Ascending aorta (tissue), 2 donors: Measurements from ENCODE around the gene POU5F1. TPM values are rescaled to one million over a fixed set of nuclear protein-coding genes. Genes with fewer than 3 reads are reported as not detected.

Experiments used
- DNase-seq, 2 donors: peaks; one replicate each; pipeline ENCODE4 v3.0.0-alpha.2; 2019; ENCODE audit warnings: low spot score in 2 of 2
- H3K27ac ChIP-seq, 2 donors: fragments of 200-600 bp; sonication (generic); one replicate each; pipeline ENCODE4 v1.5.1; 2016 to 2017; ENCODE audit warnings: mild to moderate bottlenecking in 1 of 2
- H3K27me3 ChIP-seq: fragments of 200-600 bp; sonication (generic); one replicate; pipeline ENCODE4 v1.5.1; 2017
- H3K36me3 ChIP-seq, 2 donors: fragments of 200-600 bp; sonication (generic); one replicate each; pipeline ENCODE4 v1.5.1; 2016
- H3K4me1 ChIP-seq, 2 donors: fragments of 200-600 bp; sonication (generic); one replicate each; pipeline ENCODE4 v1.5.1; 2016 to 2017; ENCODE audit warnings: mild to moderate bottlenecking in 1 of 2
- H3K4me3 ChIP-seq, 2 donors: fragments of 200-600 bp; sonication (generic); one replicate each; pipeline ENCODE4 v1.5.1; 2016 to 2017; ENCODE audit warnings: mild to moderate bottlenecking in 1 of 2
- H3K9me3 ChIP-seq, 2 donors: fragments of 200-600 bp; sonication (generic); one replicate each; pipeline ENCODE4 v1.5.1; 2016
- intact Hi-C: fragments of 100-400 bp; cut with DNase I; formaldehyde crosslinking; loops from one replicate; pipeline ENCODE4 v1.15.1; 2023
- total RNA-seq: library from RNA; depleted of rRNA; stranded (reverse); fragments of >200 nt; gene quantifications from one replicate; pipeline ENCODE4 v1.1.0, GENCODE V29; 2016
- TF ChIP-seq, protein P1 (sequence below), 3 experiments: fragments of 200-600 bp in 2 of 3; fragments of 450-650 bp in 1 of 3; sonication (generic) in 2 of 3; IDR thresholded peaks; one replicate each; pipeline ENCODE4 v1.5.1; 2016 to 2019; ENCODE audit warnings: antibody characterized with exemption in 3 of 3, mild to moderate bottlenecking in 1 of 3, moderate library complexity in 1 of 3

POU5F1 gene
- total RNA-seq, 1 donor from 2014 or later: not detected

DNA sequence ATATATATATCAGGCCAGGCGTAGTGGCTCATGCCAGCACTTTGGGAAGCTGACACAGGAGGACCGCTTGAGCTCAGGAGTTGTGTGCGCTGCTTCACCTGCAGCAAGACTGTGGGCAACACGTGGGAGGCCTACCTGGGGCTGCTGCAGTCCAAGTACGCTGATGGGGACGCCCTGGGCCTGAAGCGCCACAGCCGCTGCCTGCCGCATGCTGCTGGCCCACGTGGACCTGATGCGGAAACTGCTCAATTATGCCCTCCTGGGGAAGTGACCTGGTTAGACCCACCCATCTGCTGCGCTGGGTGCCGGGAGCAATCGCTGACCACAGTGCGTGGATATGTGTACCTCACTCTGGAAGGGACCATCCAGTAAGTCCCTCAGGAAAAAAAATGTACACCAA is 29.8 kb downstream of the POU5F1 start:
- intact Hi-C loops: no loop called here

GRCh38 chr6:31139599-31139998 is 30.9 kb downstream of the POU5F1 start:
- Histone ChIP-seq H3K27me3 (no peaks in the 10 kb centered on the region), H3K27ac (no peak overlapping the region), H3K4me3 (no peak overlapping the region), H3K9me3 (no peaks in the 10 kb centered on the region), H3K36me3 (peaks cover 0 to 2% of the 10 kb centered on the region in 2 donors), H3K4me1 (peaks cover 0 to 4% of the 10 kb centered on the region in 2 donors)
- intact Hi-C loops: loop anchor here (5.0 kb wide), 1 partner anchor 133 kb away; the partner anchor contains the start of gene HLA-C
- TF ChIP-seq, protein P1, sequence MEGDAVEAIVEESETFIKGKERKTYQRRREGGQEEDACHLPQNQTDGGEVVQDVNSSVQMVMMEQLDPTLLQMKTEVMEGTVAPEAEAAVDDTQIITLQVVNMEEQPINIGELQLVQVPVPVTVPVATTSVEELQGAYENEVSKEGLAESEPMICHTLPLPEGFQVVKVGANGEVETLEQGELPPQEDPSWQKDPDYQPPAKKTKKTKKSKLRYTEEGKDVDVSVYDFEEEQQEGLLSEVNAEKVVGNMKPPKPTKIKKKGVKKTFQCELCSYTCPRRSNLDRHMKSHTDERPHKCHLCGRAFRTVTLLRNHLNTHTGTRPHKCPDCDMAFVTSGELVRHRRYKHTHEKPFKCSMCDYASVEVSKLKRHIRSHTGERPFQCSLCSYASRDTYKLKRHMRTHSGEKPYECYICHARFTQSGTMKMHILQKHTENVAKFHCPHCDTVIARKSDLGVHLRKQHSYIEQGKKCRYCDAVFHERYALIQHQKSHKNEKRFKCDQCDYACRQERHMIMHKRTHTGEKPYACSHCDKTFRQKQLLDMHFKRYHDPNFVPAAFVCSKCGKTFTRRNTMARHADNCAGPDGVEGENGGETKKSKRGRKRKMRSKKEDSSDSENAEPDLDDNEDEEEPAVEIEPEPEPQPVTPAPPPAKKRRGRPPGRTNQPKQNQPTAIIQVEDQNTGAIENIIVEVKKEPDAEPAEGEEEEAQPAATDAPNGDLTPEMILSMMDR (IDR thresholded peaks at IDR 0.05): no peak
- no peak for DNase-seq

More for the DNA sequence above, 29.8 kb downstream of the POU5F1 start:
- no peaks in the 10 kb centered on the region for H3K27me3 ChIP-seq
- no peak overlapping the region for H3K27ac ChIP-seq
- no peak overlapping the region for H3K4me3 ChIP-seq
- TF ChIP-seq, protein P1 (IDR thresholded peaks at IDR 0.05): no peak
- H3K9me3 ChIP-seq: no peaks in the 10 kb centered on the region
- no peak for DNase-seq
- peaks cover 0 to 4% of the 10 kb centered on the region in 2 donors for H3K4me1 ChIP-seq
- peaks cover 0 to 6% of the 10 kb centered on the region in 2 donors for H3K36me3 ChIP-seq

DNA sequence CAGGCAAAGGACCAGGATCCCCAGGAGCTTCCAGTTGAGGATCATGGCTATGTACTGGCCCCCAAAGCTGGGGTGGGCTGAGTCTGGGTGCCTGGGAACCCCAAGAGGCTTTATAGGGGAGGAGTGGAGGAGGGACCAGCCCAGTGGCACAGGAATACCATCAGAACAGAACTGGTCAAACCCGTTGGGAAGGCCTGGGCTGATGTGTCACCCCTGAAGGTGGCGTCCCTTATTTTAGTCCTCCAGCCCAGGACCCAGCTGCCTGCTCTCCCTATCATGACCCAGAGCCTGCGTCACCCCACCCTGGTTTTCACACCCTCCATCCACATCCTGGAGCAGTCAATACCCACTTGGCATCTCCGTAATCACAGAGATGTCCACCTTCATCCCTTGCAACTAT is 31.5 kb downstream of the POU5F1 start, which contains the start of gene PSORS1C2:
PSORS1C2 (minus strand) TSS at position 85 of the 400 bp plus-strand sequence; CDS start at position 45, 40 bp downstream.
- peaks cover 0 to 4% of the 10 kb centered on the region in 2 donors for H3K4me1 ChIP-seq
- TF ChIP-seq, protein P1 (IDR thresholded peaks at IDR 0.05): no peak
- H3K27ac ChIP-seq: no peak within 1 kb of the TSS
- no peak within 1 kb of the TSS for H3K4me3 ChIP-seq
- DNase-seq: no peak
- no peaks in the 10 kb centered on the region for H3K27me3 ChIP-seq
- no peaks in the 10 kb centered on the region for H3K9me3 ChIP-seq
- intact Hi-C loops: loop anchor here (5.0 kb wide), 1 partner anchor 133 kb away; the partner anchor contains the start of gene HLA-C
- no peaks in the 10 kb centered on the region for H3K36me3 ChIP-seq

DNA sequence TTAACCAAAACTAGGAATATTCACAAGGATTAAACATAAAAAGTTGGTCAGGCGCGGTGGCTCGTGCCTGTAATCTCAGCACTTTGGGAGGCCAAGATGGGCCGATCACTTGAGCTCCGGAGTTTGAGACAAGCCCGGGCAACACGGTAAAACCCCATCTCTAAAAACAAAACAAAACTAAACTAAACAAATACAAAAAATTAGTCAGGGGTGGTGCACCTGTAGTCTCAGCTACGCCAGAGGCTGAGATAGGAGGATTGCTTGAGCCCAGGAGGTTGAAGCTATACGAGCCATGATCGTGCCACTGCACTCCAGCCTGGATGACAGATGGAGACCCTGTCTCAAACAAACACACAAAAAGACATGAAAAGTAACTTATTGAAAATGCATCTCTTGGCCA is 34.8 kb downstream of the POU5F1 start:
- no peaks in the 10 kb centered on the region for H3K36me3 ChIP-seq
- intact Hi-C loops: loop anchor here (5.0 kb wide), 1 partner anchor 137 kb away; the partner anchor contains the start of gene HLA-C
- H3K4me3 ChIP-seq: no peak overlapping the region
- no peaks in the 10 kb centered on the region for H3K27me3 ChIP-seq
- no peak for DNase-seq
- TF ChIP-seq, protein P1 (IDR thresholded peaks at IDR 0.05): no peak
- no peaks in the 10 kb centered on the region for H3K9me3 ChIP-seq
- no peaks in the 10 kb centered on the region for H3K4me1 ChIP-seq
- H3K27ac ChIP-seq: no peak overlapping the region

DNA sequence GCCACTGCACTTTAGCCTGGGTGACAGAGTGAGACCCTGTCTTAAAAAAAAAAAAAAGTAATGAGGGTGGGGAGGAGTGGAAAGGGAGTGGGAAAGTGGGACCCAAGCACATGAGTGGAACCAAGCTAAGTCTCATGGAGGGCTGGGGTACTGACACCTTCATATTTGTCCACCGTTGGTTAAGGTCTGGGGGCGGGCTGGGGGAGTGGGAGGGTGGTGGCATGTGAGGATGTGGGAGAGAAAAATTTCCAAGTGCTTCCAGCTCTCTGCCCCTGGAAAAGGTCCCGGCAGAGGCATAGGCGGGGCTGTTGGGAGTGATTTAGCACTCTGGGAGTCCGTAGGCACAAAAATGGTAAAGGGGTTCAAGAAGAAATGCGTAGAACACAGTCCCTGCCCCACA is 37.7 kb downstream of the POU5F1 start:
- H3K9me3 ChIP-seq: no peaks in the 10 kb centered on the region
- H3K27me3 ChIP-seq: no peaks in the 10 kb centered on the region
- no peaks in the 10 kb centered on the region for H3K36me3 ChIP-seq
- TF ChIP-seq, protein P1 (IDR thresholded peaks at IDR 0.05): no peak
- H3K27ac ChIP-seq: no peak overlapping the region
- no peak overlapping the region for H3K4me3 ChIP-seq
- intact Hi-C loops: no loop called here
- no peaks in the 10 kb centered on the region for H3K4me1 ChIP-seq
- no peak for DNase-seq

DNA sequence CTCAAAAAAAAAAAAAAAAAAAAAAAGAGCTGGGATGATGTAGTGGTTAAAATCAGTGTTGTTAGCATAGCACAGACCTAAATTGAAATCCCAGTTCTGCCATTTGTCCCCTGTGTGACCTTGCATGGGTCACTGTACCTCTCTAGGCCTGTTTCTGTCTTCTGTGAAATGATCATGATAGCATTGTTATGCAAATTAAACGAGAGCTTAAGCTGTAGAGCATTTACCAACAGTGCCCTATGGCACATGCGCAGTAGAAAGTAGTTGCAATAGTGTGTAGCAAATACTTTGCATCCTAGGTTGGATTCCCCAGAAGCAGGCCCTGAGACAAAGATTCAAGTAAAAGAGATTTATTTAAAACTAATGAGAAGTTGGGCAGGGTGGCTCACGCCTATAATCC is 38.9 kb downstream of the POU5F1 start:
- TF ChIP-seq, protein P1 (IDR thresholded peaks at IDR 0.05): no peak
- intact Hi-C loops: no loop called here
- no peak overlapping the region for H3K4me3 ChIP-seq

More for the DNA sequence above, 38.9 kb downstream of the POU5F1 start:
- no peaks in the 10 kb centered on the region for H3K36me3 ChIP-seq
- DNase-seq: no peak
- H3K27ac ChIP-seq: no peak overlapping the region
- H3K9me3 ChIP-seq: no peaks in the 10 kb centered on the region
- no peaks in the 10 kb centered on the region for H3K27me3 ChIP-seq
- H3K4me1 ChIP-seq: no peaks in the 10 kb centered on the region
